H9 (cell line): ENCODE results near the gene LMLN. TPM values are rescaled to one million over a fixed set of nuclear protein-coding genes. Genes with fewer than 3 reads are reported as not detected.

Source experiments
- DNase-seq: peaks from one replicate; pipeline ENCODE4 v3.0.0-alpha.2; 2017
- H2AFZ ChIP-seq: one replicate; pipeline ENCODE4 v1.6.1; 2013; ENCODE audit warnings: mild to moderate bottlenecking, low read length, control low read depth, moderate library complexity
- H2AK5ac ChIP-seq: 2 replicates; pipeline ENCODE4 v1.6.1; 2013; ENCODE audit warnings: low read length, control low read depth, mixed read lengths; ENCODE audit not compliant: insufficient read length
- H2BK120ac ChIP-seq: one replicate; pipeline ENCODE4 v1.6.1; 2013; ENCODE audit warnings: low read depth, mild to moderate bottlenecking, low read length, control low read depth, inconsistent platforms; ENCODE audit not compliant: poor library complexity, severe bottlenecking
- H2BK12ac ChIP-seq: 2 replicates; pipeline ENCODE4 v1.6.1; 2013; ENCODE audit warnings: low read length, control low read depth, mixed read lengths, low read depth; ENCODE audit not compliant: insufficient read length
- H2BK15ac ChIP-seq: 2 replicates; pipeline ENCODE4 v1.6.1; 2013; ENCODE audit warnings: low read depth, low read length, control low read depth
- H2BK20ac ChIP-seq: one replicate; pipeline ENCODE4 v1.6.1; 2013; ENCODE audit warnings: low read depth, mild to moderate bottlenecking, low read length, control low read depth, inconsistent platforms; ENCODE audit not compliant: poor library complexity, severe bottlenecking
- H2BK5ac ChIP-seq: 2 replicates; pipeline ENCODE4 v1.6.1; 2013; ENCODE audit warnings: low read length, control low read depth, mixed read lengths; ENCODE audit not compliant: insufficient read length
- H3K14ac ChIP-seq: 2 replicates; pipeline ENCODE4 v1.6.1; 2013; ENCODE audit warnings: low read length, control low read depth; ENCODE audit not compliant: insufficient read depth
- H3K18ac ChIP-seq: 2 replicates; pipeline ENCODE4 v1.6.1; 2013; ENCODE audit warnings: low read depth, mild to moderate bottlenecking, mixed read lengths, low read length, control low read depth; ENCODE audit not compliant: insufficient read length
- H3K23ac ChIP-seq: 2 replicates; pipeline ENCODE4 v1.6.1; 2013; ENCODE audit warnings: low read length, control low read depth, mixed read lengths, low read depth; ENCODE audit not compliant: insufficient read length
- H3K23me2 ChIP-seq: 2 replicates; pipeline ENCODE4 v1.6.1; 2013; ENCODE audit warnings: low read depth, mild to moderate bottlenecking, mixed read lengths, low read length, control low read depth; ENCODE audit not compliant: insufficient read length, poor library complexity, severe bottlenecking
- H3K27ac ChIP-seq: 2 replicates; pipeline ENCODE4 v1.5.1; 2013; ENCODE audit warnings: low read length, control low read depth, mixed read lengths, low read depth; ENCODE audit not compliant: insufficient read length
- H3K27me3 ChIP-seq: 2 replicates; pipeline ENCODE4 v1.6.1; 2013; ENCODE audit warnings: low read length, control low read depth, inconsistent platforms; ENCODE audit not compliant: insufficient read depth
- H3K4ac ChIP-seq: 2 replicates; pipeline ENCODE4 v1.6.1; 2013; ENCODE audit warnings: low read depth, mild to moderate bottlenecking, control low read depth, inconsistent platforms, low read length, moderate library complexity
- H3K4me1 ChIP-seq: 2 replicates; pipeline ENCODE4 v1.6.1; 2013; ENCODE audit warnings: low read length, control low read depth, inconsistent platforms; ENCODE audit not compliant: insufficient read depth
- H3K4me2 ChIP-seq: 2 replicates; pipeline ENCODE4 v1.6.1; 2013; ENCODE audit warnings: low read length, control low read depth, mixed read lengths; ENCODE audit not compliant: insufficient read length, insufficient read depth
- H3K56ac ChIP-seq: 2 replicates; pipeline ENCODE4 v1.6.1; 2013; ENCODE audit warnings: low read depth, mild to moderate bottlenecking, mixed read lengths, low read length, control low read depth; ENCODE audit not compliant: insufficient read length
- H3K79me1 ChIP-seq: 2 replicates; pipeline ENCODE4 v1.6.1; 2013; ENCODE audit warnings: low read depth, mild to moderate bottlenecking, moderate library complexity, low read length, control low read depth, inconsistent platforms; ENCODE audit not compliant: insufficient read depth, poor library complexity, severe bottlenecking
- H3K79me2 ChIP-seq: 2 replicates; pipeline ENCODE4 v1.6.1; 2013; ENCODE audit warnings: low read length, control low read depth, inconsistent platforms; ENCODE audit not compliant: insufficient read depth
- H3K9ac ChIP-seq: 2 replicates; pipeline ENCODE4 v1.6.1; 2013; ENCODE audit warnings: low read length, control low read depth, mixed read lengths; ENCODE audit not compliant: insufficient read length; ENCODE audit errors: extremely low read depth
- H3K9me3 ChIP-seq: one replicate; pipeline ENCODE4 v1.6.1; 2013; ENCODE audit warnings: low read depth, low read length, inconsistent platforms; ENCODE audit not compliant: control insufficient read depth
- H3T11ph ChIP-seq: one replicate; pipeline ENCODE4 v1.6.1; 2013; ENCODE audit warnings: mild to moderate bottlenecking, low read length, control low read depth, inconsistent platforms
- H4K20me1 ChIP-seq: one replicate; pipeline ENCODE4 v1.6.1; 2013; ENCODE audit not compliant: control insufficient read depth, insufficient read length, insufficient read depth
- H4K5ac ChIP-seq: 2 replicates; pipeline ENCODE4 v1.6.1; 2013; ENCODE audit warnings: low read depth, mild to moderate bottlenecking, mixed read lengths, low read length, control low read depth; ENCODE audit not compliant: insufficient read length
- H4K8ac ChIP-seq: replicated peaks from 2 replicates; pipeline ENCODE4 v1.6.1; 2013; ENCODE audit warnings: low read length, control low read depth, mixed read lengths, low read depth; ENCODE audit not compliant: insufficient read length
- H4K91ac ChIP-seq: 2 replicates; pipeline ENCODE4 v1.6.1; 2013; ENCODE audit warnings: low read depth, mild to moderate bottlenecking, moderate library complexity, mixed read lengths, low read length, control low read depth; ENCODE audit not compliant: insufficient read length
- H3K27ac Mint-ChIP-seq, 3 experiments: 2 replicates in 2 of 3; 3 replicates in 1 of 3; pipeline ENCODE4 v1.8.0; 2020 to 2021; ENCODE audit warnings: mixed read lengths in 3 of 3, mild to moderate bottlenecking in 1 of 3, moderate library complexity in 1 of 3
- H3K27me3 Mint-ChIP-seq: 2 replicates; pipeline ENCODE4 v1.8.0; 2021; ENCODE audit warnings: low read depth, mild to moderate bottlenecking, moderate library complexity, mixed read lengths
- H3K36me3 Mint-ChIP-seq, 3 experiments: 2 replicates in 2 of 3; 3 replicates in 1 of 3; pipeline ENCODE4 v1.8.0; 2020 to 2021; ENCODE audit warnings: low read depth in 3 of 3, mixed read lengths in 3 of 3; ENCODE audit not compliant: insufficient read depth in 1 of 3
- H3K4me1 Mint-ChIP-seq, 2 experiments: 2 replicates each; pipeline ENCODE4 v1.8.0; 2020; ENCODE audit warnings: mixed read lengths in 2 of 2
- H3K4me3 Mint-ChIP-seq, 2 experiments: 2 replicates in 1 of 2; 3 replicates in 1 of 2; pipeline ENCODE4 v1.8.0; 2020 to 2021; ENCODE audit warnings: mild to moderate bottlenecking in 2 of 2, mixed read lengths in 2 of 2, moderate library complexity in 1 of 2
- H3K9me3 Mint-ChIP-seq, 2 experiments: 2 replicates in 1 of 2; 3 replicates in 1 of 2; pipeline ENCODE4 v1.8.0; 2020; ENCODE audit warnings: mild to moderate bottlenecking in 2 of 2, mixed read lengths in 2 of 2, moderate library complexity in 1 of 2
- WGBS: extraction: QIAGEN DNeasy Blood & Tissue Kit; methylation state at CpG from one replicate; pipeline ENCODE4 v1.1.7; 2013; ENCODE audit warnings: missing lambda C conversion rate, low lambda C conversion rate, mixed read lengths; ENCODE audit not compliant: insufficient read length; ENCODE audit errors: extremely low coverage; 5-methylcytosine and 5-hydroxymethylcytosine counted together
- total RNA-seq: library from RNA; stranded (reverse); gene quantifications from 2 replicates; pipeline ENCODE4 v1.2.1, GENCODE V29; 2021
- TF ChIP-seq, protein P1 (sequence below): fragments of 200-600 bp; sonication (generic); conservative IDR thresholded peaks from 3 replicates; pipeline ENCODE4 v1.8.0; 2021; ENCODE audit warnings: antibody characterized with exemption, mild to moderate bottlenecking

Gene LMLN
- total RNA-seq, 1 experiment from 2014 or later: 3.8 TPM

DNA sequence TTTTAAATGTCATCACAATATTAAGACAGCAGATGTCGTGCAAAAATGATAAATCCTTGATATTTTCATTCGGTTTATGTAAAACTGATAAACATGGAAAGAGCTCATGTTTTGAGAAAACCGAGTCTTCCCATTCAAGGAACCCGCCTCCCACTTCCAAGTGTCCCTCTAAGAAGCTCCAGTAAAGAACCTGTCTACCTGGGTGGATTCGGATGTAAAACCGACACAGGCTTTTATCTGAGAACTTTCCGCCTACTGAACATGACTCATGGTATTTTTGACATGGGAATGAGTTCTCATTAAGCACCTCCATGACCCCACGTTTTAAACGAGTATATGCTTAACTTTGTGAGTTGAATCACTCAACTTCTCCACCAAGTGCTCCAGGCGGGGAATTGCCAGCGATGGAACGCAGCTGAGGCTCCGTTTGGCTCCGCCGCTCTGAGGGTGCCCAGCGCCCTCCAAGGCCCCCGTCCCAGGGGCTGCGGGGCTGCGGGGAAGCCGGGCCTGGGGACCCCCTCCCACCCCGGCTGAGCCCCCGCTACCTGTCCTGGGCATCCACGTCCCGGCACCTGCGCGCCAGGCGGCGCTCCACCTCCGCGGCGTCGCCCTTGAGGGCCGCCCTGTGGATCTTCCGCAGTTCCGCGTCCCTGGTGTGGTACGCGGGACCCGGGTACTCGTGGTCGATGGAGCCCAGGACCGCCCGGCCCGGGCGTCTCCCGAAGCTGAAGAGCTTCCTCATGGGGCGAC is 119.9 kb downstream of the LMLN start:
- Histone ChIP-seq H3K27me3 (peaks cover 11% of the 10 kb centered on the region), H2AFZ (no peak overlapping the region), H2BK5ac (no peak overlapping the region), H2BK12ac (no peak overlapping the region), H2BK20ac (no peak overlapping the region), H2BK120ac (no peak overlapping the region), H3K18ac (no peak overlapping the region), H3K9me3 (no peaks in the 10 kb centered on the region), H4K91ac (no peak overlapping the region), H3K14ac (no peak overlapping the region), H3K4me2 (peak overlapping the region; percentile 66), H4K5ac (no peak overlapping the region), H3K56ac (no peak overlapping the region), H3K23ac (no peak overlapping the region), H4K8ac (no peak overlapping the region), H2BK15ac (no peak overlapping the region), H3K4ac (no peak overlapping the region), H4K20me1 (no peaks in the 10 kb centered on the region), H3K27ac (no peak overlapping the region), H3K9ac (no peak overlapping the region), H2AK5ac (no peak overlapping the region), H3K79me1 (no peaks in the 10 kb centered on the region), H3T11ph (no peak overlapping the region), H3K4me1 (no peaks in the 10 kb centered on the region), H3K23me2 (peaks cover 7% of the 10 kb centered on the region), H3K79me2 (no peaks in the 10 kb centered on the region)
- DNase-seq: peak; percentile 55
- Mint-ChIP-seq H3K4me3 (peak overlapping the region; percentile 64 to 81), H3K4me1 (no peaks in the 10 kb centered on the region), H3K27me3 (peaks cover 87% of the 10 kb centered on the region), H3K9me3 (peaks cover 5% of the 10 kb centered on the region in 2 experiments), H3K36me3 (no peaks in the 10 kb centered on the region), H3K27ac (no peak overlapping the region)
- TF ChIP-seq, protein P1, sequence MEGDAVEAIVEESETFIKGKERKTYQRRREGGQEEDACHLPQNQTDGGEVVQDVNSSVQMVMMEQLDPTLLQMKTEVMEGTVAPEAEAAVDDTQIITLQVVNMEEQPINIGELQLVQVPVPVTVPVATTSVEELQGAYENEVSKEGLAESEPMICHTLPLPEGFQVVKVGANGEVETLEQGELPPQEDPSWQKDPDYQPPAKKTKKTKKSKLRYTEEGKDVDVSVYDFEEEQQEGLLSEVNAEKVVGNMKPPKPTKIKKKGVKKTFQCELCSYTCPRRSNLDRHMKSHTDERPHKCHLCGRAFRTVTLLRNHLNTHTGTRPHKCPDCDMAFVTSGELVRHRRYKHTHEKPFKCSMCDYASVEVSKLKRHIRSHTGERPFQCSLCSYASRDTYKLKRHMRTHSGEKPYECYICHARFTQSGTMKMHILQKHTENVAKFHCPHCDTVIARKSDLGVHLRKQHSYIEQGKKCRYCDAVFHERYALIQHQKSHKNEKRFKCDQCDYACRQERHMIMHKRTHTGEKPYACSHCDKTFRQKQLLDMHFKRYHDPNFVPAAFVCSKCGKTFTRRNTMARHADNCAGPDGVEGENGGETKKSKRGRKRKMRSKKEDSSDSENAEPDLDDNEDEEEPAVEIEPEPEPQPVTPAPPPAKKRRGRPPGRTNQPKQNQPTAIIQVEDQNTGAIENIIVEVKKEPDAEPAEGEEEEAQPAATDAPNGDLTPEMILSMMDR: no peak
- WGBS: no CpG with 5 or more reads among the region's 47 CpGs
